HEK293T (cell line): ENCODE data around the gene BNIP3.

Source experiments
- SP1 ChIP-seq: fragments of 450-650 bp; IDR thresholded peaks from 2 replicates; pipeline ENCODE4 v1.6.1; 2017
- TARDBP ChIP-seq: fragments of 450-650 bp; IDR thresholded peaks from 2 replicates; pipeline ENCODE4 v1.6.1; 2016
- ZNF384 ChIP-seq: fragments of 450-650 bp; IDR thresholded peaks from 2 replicates; pipeline ENCODE4 v1.6.1; 2016

GRCh38 chr10:131975003-131975402, 6.7 kb downstream of the BNIP3 start:
- no peak for TF ChIP-seq SP1
- no peak for TF ChIP-seq ZNF384
- TF ChIP-seq TARDBP: no peak
